GM21381 (cell line): ENCODE data around the gene CD177.
"Not testable (repeated sequence)": the region's sequence is repeated elsewhere in the genome, so short reads cannot be mapped to it uniquely, and the experiment has no call there.

Source experiments
- ATAC-seq: cut with Tn5 transposase; IDR thresholded peaks from one replicate; pipeline ENCODE4 v1.9.1; 2021; ENCODE audit warnings: mild to moderate bottlenecking, moderate library complexity; ENCODE audit not compliant: unreplicated experiment

CD177 gene

DNA sequence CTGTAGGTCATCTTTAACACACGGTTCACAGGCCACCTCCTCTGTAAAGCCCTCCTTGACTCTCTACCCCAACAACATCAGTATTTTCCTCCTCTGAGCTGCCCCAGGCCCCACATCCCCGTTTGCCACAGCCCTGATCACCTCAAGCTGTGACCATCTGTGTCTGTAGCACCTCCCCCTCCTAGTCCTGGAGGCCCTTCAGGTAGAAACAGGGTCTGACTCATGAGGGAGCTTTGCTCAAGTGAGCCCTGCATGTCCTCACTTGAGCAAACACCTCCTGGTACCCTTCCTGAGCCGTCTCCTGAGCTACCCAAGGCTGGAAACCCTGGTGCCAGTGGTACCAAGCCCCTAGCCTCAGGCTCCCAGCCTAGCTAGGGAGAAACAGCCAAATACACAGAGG, 24.1 kb downstream of the CD177 start:
- ATAC-seq = not testable (repeated sequence)

DNA sequence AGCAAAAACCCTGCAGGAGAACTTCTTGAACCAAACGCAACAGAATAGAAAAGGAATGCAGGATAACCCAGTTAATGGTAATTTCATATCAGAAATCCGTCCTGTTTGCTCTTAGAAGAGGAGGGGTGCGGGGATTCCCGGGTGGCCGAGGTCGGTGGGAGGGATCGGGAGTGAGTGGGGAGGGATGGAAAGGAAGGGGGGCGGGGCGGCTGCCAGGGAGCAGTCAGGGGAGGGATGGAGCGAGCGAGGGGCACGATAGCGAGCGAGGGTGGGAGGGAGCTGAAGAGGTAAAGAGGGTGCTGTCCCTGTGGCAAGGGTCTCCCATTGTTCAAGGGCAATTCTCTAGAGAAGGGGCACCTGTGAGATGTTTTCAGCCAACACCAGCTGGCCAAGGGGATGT, 26.5 kb downstream of the CD177 start:
- no peak for ATAC-seq

DNA sequence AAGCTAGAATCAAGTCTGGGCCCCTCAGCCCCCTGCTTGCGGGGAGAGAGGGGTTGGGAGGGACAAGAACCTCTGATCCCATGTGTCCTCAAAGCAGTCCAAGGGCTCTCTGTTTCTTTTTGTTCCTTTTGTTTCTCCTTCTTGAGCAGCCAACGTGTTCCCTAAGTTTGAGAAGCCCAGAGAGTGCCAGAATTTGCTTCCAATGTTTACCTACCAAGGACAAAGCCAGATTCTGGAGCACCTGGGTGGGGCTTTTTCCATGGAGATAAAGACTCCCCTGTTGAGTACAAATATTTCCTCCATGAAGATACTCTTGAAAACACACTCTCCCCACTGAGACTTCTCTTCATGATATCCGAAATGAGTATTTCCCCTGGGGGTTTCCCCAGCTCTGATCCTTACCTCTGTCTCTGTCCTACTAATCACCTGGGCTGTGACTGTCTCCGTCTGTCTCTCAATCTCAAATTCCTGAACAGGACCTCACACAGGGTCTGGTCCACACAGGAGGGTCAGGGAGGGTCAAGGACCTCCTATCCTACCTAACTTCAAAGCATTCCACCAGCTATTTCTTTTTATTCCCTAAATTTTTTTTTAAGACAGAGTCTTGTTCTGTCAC, 27.4 kb downstream of the CD177 start:
- no peak for ATAC-seq

DNA sequence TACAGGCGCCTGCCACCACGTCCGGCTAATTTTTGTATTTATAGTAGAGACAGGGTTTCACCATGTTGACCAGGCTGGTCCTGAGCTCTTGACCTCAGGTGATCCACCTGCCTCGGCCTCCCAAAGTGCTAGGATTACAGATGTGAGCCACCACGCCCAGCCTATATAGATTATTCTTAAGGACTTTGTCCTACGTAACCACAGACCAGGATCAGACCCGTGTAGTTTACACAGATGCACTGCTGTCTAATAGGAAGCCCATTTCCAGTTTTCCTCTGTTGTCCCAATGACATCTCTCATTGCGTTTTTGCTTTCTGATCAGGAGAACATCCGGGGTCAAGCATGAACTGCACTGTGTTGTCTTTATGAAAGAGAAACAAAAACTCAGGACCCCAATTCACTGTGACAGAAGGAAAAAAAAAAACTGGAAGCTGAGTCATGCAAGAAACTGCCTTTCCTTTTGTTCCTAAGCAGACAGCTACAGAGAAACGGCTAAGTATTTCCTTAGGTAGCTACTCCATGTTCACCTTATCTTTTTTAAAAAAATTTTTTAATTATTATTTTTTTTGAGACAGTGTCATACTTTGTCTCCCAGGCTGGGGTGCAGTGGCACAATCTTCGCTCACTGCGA, 29.2 kb downstream of the CD177 start:
- not testable (repeated sequence) for ATAC-seq

DNA sequence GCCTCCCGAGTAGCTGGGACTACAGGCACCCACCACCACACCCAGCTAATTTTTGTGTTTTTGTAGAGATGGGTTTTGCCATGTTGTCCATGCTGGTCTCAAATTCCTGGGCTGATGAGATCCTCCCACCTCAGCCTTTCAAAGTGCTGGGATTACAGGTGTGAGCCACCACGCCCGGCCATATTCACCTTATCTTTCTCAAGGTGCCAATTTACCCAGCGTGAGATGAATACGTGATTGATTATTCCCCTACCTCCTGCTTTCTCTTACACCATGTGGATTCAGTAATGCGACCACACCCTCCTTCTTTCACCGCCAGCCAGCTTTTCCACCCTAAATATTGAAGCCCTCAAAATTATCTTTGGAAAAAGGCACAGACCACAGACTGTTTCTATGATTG, 29.8 kb downstream of the CD177 start:
- ATAC-seq = not testable (repeated sequence)

DNA sequence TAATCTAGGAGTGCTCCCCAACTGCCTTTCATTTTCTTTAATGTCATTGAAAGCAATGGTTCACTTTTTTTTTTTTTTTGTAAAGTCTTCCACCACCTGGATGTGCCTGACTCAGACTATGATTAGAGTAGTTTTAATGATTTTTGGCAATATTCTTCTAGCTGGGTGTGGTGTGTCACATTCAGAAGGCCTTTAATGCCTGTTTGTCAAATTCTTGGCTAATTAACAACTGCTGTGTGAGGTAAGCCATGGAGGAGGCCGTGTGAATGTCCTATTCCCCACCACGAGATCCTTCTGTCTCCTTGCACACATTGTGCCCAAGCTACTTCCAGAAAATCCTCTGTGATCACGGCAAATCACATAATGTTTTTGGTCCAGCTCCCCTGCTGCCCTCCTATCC, 30.3 kb downstream of the CD177 start:
- ATAC-seq = not testable (repeated sequence)

DNA sequence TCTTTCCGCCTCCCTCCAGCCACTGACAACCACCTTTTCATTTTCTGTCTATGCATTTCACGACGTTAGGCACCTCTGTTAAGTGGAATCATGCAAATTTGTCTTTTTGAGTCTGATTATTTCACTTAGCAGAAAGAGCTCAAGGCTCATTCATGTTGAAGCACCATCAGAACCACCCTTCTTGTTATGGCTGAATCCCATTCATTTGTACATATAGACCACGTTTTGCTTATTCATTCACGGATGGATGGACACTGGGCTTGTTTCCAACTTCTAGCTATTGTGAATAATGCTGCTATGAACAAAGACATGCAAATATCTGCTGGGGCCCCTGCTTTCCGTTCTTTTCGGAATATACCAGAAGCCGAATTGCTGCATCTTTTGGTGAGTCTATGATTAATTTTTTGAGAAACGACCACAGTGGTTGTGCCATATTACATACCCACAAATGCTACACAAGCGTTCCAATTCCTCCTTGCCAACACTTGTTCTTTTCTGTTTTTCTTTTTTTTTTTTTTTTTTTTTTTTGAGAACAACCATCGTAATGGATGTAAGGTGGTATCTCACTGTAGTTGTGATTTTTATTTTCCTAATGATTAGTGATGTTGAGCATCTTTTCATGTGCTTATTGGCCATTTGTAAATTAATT, 37.5 kb downstream of the CD177 start:
- ATAC-seq = not testable (repeated sequence)

DNA sequence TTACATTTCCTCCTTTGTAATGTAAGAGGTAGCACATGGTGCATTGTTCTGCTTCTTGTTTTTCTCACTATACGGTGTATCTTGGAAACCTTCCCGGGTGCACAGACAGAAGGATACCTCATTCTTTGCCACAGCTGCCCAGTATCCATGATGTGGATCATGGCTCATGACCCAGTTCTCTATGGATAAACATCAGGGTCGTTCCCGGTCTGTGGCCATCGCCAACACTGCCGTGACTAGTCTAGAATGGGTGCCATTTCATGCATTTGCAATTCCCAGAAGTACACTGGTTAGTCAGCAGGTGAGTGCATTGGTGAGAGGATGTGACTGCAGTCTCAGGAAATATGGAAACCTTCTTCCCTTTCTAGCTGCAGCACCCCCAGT, 38.1 kb downstream of the CD177 start:
- not testable (repeated sequence) for ATAC-seq

DNA sequence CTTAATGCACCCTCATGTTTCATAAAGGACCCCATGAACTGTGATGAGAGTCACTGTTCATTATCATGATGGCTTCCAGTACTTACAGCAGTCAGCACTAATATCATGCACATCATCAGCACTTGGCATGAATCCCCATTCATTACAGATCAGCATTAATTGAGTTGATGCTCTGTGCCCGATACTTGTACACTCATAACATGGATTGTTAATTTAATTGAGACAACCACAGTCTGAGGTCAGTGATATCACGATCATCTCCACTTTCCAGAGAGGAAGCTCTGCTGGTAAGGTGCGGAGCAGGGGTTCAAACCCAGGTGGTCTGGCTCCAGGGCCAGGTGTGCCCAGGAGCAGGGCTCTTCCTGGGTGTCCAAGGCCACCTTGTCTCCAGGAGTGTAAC, 40.0 kb downstream of the CD177 start:
- not testable (repeated sequence) for ATAC-seq

DNA sequence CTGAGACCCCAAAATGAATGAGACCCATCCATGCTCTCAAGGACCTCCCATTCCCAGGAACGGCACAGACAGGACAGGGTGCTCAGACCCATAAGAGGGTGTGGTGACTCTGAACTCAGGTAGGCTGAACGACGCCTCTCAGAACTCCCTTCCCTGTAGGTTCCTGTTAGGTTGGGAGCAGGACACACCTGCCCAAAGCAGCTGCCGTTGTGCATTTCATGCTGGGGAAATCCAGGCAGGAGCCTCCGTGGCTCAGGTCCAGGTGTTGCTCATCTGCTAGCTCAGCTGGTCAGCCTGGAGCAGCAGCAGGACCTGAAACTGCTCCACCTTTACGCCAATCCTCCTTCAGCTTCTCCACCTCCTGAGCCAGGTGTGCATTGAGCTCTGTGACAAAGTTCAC, 42.1 kb downstream of the CD177 start:
- no peak for ATAC-seq

DNA sequence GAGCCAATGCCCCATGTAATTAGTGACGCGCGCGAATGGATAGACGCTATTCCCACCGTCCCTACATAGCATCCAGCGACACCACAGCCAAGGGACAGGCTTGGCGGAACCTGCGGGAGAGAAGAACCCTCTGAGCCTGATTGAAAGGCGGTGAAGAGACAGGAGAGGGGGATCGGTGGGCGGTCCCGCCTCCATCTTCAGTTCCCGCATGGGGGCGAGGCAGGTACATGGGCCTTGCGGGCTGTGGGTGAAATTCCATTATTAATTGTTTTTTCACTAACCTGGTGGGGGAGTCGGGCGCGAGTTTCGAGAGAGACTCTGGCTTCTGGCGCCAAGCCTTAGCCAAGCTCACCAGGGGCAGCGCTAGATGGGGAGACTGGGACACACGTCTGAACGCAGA, 52.8 kb downstream of the CD177 start:
- ATAC-seq = no peak

DNA sequence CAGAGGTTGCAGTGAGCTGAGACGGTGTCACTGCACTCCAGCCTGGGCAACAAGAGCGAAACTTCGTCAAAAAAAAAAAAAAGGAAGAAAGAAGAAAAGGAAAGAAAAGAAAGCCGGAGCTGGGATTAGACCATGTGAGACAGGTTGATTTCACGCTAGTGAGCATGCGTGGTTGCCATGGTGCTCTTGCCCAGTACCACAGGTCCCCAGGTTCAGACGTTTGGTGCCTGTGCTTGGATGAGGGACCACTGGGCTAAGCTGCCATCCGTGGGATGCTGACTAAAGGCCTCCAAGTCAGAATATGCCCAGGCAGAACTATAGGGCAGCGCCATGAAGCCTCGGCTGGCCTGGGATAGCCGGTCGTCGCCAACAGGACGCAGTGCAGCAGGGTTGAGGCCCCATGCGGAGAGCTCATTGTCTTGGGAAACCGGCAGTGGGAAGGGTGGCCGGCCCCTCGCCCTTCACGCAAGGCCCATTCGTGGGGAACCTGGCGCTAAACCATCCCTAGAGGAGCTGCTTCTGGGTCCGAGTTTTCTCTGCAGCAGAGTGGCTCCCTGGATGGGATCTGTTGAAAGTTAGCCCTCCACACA, 54.0 kb downstream of the CD177 start:
- no peak for ATAC-seq

DNA sequence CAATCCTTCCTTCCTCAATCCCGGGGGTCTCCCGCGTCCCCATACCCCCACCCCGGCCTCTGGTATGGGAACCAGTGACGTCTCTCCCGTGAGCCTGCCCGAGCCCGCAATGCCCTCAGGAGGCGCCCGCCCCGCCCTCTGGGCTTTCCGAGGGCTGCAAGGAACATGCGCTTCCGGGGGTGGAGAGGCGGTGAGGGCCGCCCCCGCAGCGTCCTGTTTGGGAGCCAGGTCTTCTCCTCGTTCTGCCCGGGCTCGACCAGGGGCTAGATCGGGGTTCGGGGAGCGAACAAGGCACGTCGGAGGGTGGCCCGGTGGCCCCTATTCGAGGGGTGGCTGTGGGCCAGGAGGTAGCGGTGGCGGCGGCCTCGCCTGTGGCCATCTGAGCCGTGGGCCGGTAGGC, 54.6 kb downstream of the CD177 start:
- no peak for ATAC-seq

DNA sequence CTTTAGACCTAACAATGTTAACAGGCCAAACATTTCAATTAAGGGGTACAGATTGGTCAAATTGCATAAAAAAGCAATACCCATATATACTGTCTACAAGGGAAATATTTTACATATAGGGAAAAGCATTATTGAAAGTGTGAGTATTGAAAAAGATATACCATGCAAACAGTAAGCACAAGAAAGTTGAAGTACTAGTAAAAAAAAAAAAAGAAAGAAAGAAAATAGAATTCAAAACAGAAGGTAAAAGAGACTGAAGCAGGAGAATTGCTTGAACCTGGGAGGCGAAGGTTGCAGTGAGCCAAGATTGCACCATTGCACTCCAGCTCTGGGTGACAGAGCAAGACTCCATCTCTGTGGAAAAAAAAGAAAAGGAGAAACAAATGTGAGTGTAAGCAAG, 55.9 kb downstream of the CD177 start:
- no peak for ATAC-seq

DNA sequence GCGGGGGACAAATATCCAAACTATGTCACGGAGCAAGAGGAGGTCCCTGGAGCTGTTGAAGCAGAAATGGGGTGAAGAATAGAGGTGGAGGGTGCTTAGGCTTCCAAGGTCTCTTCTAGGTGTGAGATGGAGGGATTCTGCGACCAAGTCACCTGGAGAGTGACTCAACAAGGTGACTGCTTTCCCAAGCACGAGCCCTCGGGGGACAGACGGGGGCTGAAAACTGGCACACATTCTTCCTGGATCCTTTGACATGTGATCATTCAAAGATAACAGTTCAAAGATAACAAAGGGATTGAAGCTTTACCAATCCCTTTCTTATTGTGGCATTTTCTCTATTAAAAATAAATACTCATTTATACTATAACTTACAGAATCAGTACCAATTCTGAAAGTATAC, 59.0 kb downstream of the CD177 start:
- no peak for ATAC-seq
